A549 (cell line): Measurements from ENCODE around the gene BCL2L11. TPM values are rescaled to one million over a fixed set of nuclear protein-coding genes. Genes with fewer than 3 reads are reported as not detected.

ENCODE experiments used
- ATAC-seq, 2 experiments: fragments of 200-7000 bp in 1 of 2; fragments of >200 bp in 1 of 2; cut with Nextera tagmentation in 1 of 2; cut with Tn5 transposase in 1 of 2; 3 replicates each; pipeline versions ENCODE4 v1.8.0 to v1.9.1; 2018 to 2020; ENCODE audit warnings: mild to moderate bottlenecking in 1 of 2, moderate library complexity in 1 of 2
- CTCF ChIA-PET: fragments of 300-600 bp; sonication (Branson Sonifier 250); formaldehyde crosslinking; extraction: SDS; loops from one replicate; lab custom pipeline; 2021; ENCODE audit warnings: antibody characterized with exemption, inconsistent platforms; lab: Yijun Ruan, JAX
- POLR2A ChIA-PET: fragments of 350-600 bp; formaldehyde crosslinking; extraction: SDS; loops from one replicate; lab custom pipeline; 2021; ENCODE audit warnings: antibody characterized with exemption, inconsistent platforms; lab: Yijun Ruan, JAX
- DNase-seq, 2 experiments: peaks; one replicate each; pipeline versions ENCODE4 v3.0.0 to v3.0.0-alpha.2; 2011 to 2016; ENCODE audit warnings: low read depth in 1 of 2, low spot score in 1 of 2
- FAIRE-seq: peaks from 2 replicates; lab custom pipeline; 2011; peaks lifted over from hg19 to GRCh38; lab: Jason Lieb, UNC
- H3K27ac ChIP-seq, 2 experiments: fragments of >200 bp; sonication (Bioruptor Twin); formaldehyde crosslinking; 3 replicates each; pipeline ENCODE4 v1.5.1; 2016 to 2017
- H3K4me1 ChIP-seq: fragments of >200 bp; sonication (Bioruptor Twin); formaldehyde crosslinking; 3 replicates; pipeline ENCODE4 v1.6.1; 2016
- H3K4me2 ChIP-seq: fragments of >200 bp; sonication (Bioruptor Twin); formaldehyde crosslinking; 3 replicates; pipeline ENCODE4 v1.6.1; 2016
- H3K4me3 ChIP-seq: fragments of >200 bp; sonication (Bioruptor Twin); formaldehyde crosslinking; 3 replicates; pipeline ENCODE4 v1.5.1; 2016
- H3K9me3 ChIP-seq: fragments of >200 bp; sonication (Bioruptor Twin); formaldehyde crosslinking; 3 replicates; pipeline ENCODE4 v1.6.1; 2016
- BHLHE40 ChIP-seq: IDR thresholded peaks from 2 replicates; pipeline ENCODE4 v1.6.1; 2012; ENCODE audit warnings: low read depth, low read length, inconsistent platforms
- CEBPB ChIP-seq, 2 experiments: fragments of >200 bp in 1 of 2; sonication (Bioruptor Twin) in 1 of 2; formaldehyde crosslinking in 1 of 2; IDR thresholded peaks; 2 replicates each; pipeline ENCODE4 v1.6.1; 2012 to 2016
- CHD2 ChIP-seq: fragments of 150-350 bp; IDR thresholded peaks from 2 replicates; pipeline ENCODE4 v1.6.1; 2014; ENCODE audit warnings: low read length; ENCODE audit not compliant: partially characterized antibody
- CHD4 ChIP-seq: fragments of 200-600 bp; sonication (generic); IDR thresholded peaks from 2 replicates; pipeline ENCODE4 v1.6.1; 2016; ENCODE audit warnings: antibody characterized with exemption, mild to moderate bottlenecking, borderline replicate concordance
- EHF ChIP-seq: fragments of 250-450 bp; sonication (Bioruptor Pico); IDR thresholded peaks from 2 replicates; pipeline ENCODE4 v1.5.0; 2020; ENCODE audit warnings: mild to moderate bottlenecking
- FOSB ChIP-seq: fragments of 250-450 bp; sonication (Bioruptor Pico); IDR thresholded peaks from 2 replicates; pipeline ENCODE4 v1.5.0; 2020; ENCODE audit warnings: mild to moderate bottlenecking, moderate library complexity
- FOXS1 ChIP-seq: fragments of 250-450 bp; sonication (Bioruptor Pico); IDR thresholded peaks from 2 replicates; pipeline ENCODE4 v1.5.0; 2020; ENCODE audit warnings: mild to moderate bottlenecking, moderate library complexity
- HOXB5 ChIP-seq: fragments of 250-450 bp; sonication (Bioruptor Pico); IDR thresholded peaks from 2 replicates; pipeline ENCODE4 v1.5.0; 2020; ENCODE audit warnings: mild to moderate bottlenecking, moderate library complexity
- KDM5A ChIP-seq: fragments of 200-600 bp; sonication (generic); IDR thresholded peaks from 2 replicates; pipeline ENCODE4 v1.6.1; 2016; ENCODE audit warnings: antibody characterized with exemption, mild to moderate bottlenecking
- MAFK ChIP-seq: fragments of 450-650 bp; IDR thresholded peaks from 2 replicates; pipeline ENCODE4 v1.6.1; 2014; ENCODE audit not compliant: partially characterized antibody
- NFE2L2 ChIP-seq: fragments of 150-350 bp; conservative IDR thresholded peaks from 2 replicates; pipeline ENCODE4 v1.6.1; 2014; ENCODE audit warnings: low read length
- NPAS2 ChIP-seq: fragments of 250-450 bp; sonication (Bioruptor Pico); IDR thresholded peaks from 2 replicates; pipeline ENCODE4 v1.8.0; 2022; ENCODE audit warnings: mild to moderate bottlenecking, moderate library complexity, borderline replicate concordance
- PHF8 ChIP-seq: fragments of 200-600 bp; sonication (generic); IDR thresholded peaks from 2 replicates; pipeline ENCODE4 v1.6.1; 2016; ENCODE audit warnings: low read depth, mild to moderate bottlenecking, antibody characterized with exemption, moderate library complexity, borderline replicate concordance
- RAD21 ChIP-seq, 2 experiments: fragments of >200 bp in 1 of 2; sonication (Bioruptor Twin) in 1 of 2; formaldehyde crosslinking in 1 of 2; IDR thresholded peaks in 1 of 2; conservative IDR thresholded peaks in 1 of 2; 2 replicates in 1 of 2; 3 replicates in 1 of 2; pipeline ENCODE4 v1.6.1; 2012 to 2018; ENCODE audit warnings: inconsistent platforms in 1 of 2
- RARB ChIP-seq: fragments of 250-450 bp; sonication (Bioruptor Pico); IDR thresholded peaks from 2 replicates; pipeline ENCODE4 v1.8.0; 2021; ENCODE audit warnings: mild to moderate bottlenecking, moderate library complexity
- SMC3 ChIP-seq: fragments of >200 bp; sonication (Bioruptor Twin); formaldehyde crosslinking; IDR thresholded peaks from 3 replicates; pipeline ENCODE4 v1.6.1; 2018; ENCODE audit warnings: inconsistent platforms
- SREBF2 ChIP-seq: fragments of 450-650 bp; IDR thresholded peaks from 2 replicates; pipeline ENCODE4 v1.6.1; 2014; ENCODE audit warnings: mild to moderate bottlenecking, moderate library complexity
- TFCP2L1 ChIP-seq: fragments of 250-450 bp; sonication (Bioruptor Pico); IDR thresholded peaks from 2 replicates; pipeline ENCODE4 v1.5.0; 2021; ENCODE audit warnings: mild to moderate bottlenecking
- ZFP36 ChIP-seq: fragments of 450-650 bp; IDR thresholded peaks from 2 replicates; pipeline ENCODE4 v1.6.1; 2014; ENCODE audit warnings: borderline replicate concordance; ENCODE audit not compliant: partially characterized antibody
- ZNF302 ChIP-seq: fragments of 250-450 bp; sonication (Bioruptor Pico); IDR thresholded peaks from 2 replicates; pipeline ENCODE4 v1.9.0; 2021; ENCODE audit warnings: inconsistent platforms, mild to moderate bottlenecking, moderate library complexity
- WGBS: methylation state at CpG from one replicate; pipeline ENCODE4 v1.1.6; 2017; ENCODE audit errors: missing lambda C conversion rate; 5-methylcytosine and 5-hydroxymethylcytosine counted together
- polyA plus RNA-seq, 4 experiments: library from polyadenylated mRNA; depleted of rRNA in 3 of 4; stranded (reverse); fragments of >200 nt; fragmentation: RNase III in 1 of 4; extraction: RNeasy Plus Mini Kit Qiagen cat#74134 plus additional on column Dnase treatment in 1 of 4; gene quantifications; 2 replicates in 3 of 4; 3 replicates in 1 of 4; pipeline ENCODE4 v1.2.3, GENCODE V29; 2011 to 2017
- TF ChIP-seq, protein P1 (sequence below): IDR thresholded peaks from 2 replicates; pipeline ENCODE4 v1.6.1; 2012
- TF ChIP-seq, protein P2 (sequence below): fragments of 150-350 bp; IDR thresholded peaks from 2 replicates; pipeline ENCODE4 v1.6.1; 2014; ENCODE audit warnings: low read depth, mild to moderate bottlenecking, low read length
- TF ChIP-seq, protein P3 (sequence below): fragments of 250-450 bp; sonication (Bioruptor Pico); IDR thresholded peaks from 2 replicates; pipeline ENCODE4 v1.5.0; 2021; ENCODE audit warnings: mild to moderate bottlenecking, moderate library complexity, borderline replicate concordance

The BCL2L11 gene
- polyA plus RNA-seq, 2 of the 4 experiments (the other 2 are of a cell fraction) = 7.4 to 14.5 TPM

DNA sequence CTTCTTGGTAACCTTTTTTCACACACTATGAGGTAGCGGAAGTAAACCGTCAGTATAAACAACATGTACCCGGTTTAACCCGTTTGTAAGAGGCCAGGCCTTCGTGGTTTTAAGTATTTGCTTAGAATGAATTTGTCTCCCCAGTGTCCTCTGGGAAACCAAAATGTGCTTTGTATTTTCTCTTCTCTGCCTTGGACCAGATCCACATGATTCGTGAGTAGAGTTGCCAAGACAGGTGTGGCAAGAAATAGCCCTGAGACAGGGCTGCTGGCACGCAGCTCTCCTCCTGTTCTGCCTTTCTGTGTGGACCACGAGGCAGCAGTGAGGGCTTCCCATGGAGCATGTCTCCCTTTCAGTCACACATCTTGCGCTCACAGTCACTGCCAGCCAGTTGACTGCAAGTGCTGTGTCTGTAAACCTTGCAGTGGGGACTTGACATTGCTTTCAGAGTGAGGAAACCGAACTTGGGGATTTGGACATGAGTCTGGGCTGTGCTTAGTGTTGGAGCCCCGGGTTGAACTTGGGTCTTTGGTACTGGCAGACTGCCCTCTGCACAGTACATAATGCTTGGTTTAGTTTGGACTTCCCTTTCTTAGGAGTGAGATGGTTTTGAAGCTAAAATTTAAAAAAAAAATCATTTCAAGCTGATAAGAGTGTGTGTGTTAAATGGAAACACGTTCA is 19.1 kb downstream of the BCL2L11 start:
- DNase-seq = no peak
- POLR2A ChIA-PET = interaction anchor here (1.4 kb wide), 1 partner anchor 19 kb away, joined by 3 read pairs; the partner anchor contains the start of gene BCL2L11

DNA sequence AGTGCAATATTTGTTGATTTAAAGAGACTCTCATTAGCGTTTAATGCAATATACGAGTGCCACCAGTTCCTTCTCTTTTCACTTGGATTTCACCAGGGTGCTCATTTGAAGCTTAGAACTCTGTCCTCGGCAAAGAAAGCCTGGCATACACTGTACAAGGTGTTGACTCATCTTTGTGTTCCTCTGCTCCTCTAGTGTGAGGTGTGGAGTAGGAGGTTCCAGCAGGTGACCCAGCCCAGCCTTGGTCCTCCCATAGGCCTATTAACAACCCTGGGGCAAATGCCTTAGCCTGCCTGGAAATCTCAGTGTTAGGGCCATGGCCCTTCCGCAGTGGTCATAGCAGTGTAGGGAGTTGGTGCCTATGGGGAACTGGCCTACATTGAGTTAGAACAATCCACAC is 20.1 kb downstream of the BCL2L11 start:
- TF ChIP-seq NFE2L2 (no peak), PHF8 (no peak), CHD2 (no peak), ZFP36 (no peak), BHLHE40 (no peak)
- TF ChIP-seq, protein P1, sequence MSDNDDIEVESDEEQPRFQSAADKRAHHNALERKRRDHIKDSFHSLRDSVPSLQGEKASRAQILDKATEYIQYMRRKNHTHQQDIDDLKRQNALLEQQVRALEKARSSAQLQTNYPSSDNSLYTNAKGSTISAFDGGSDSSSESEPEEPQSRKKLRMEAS = no peak
- no peak overlapping the region for H3K4me2 ChIP-seq
- no peak overlapping the region for H3K4me3 ChIP-seq
- DNase-seq (no peak), ATAC-seq (no peak), FAIRE-seq (no peak)
- H3K27ac ChIP-seq = no peak overlapping the region
- 93% methylated on average over 4 of the region's 4 CpGs for WGBS
- ChIA-PET POLR2A (interaction anchor here (1.4 kb wide), 1 partner anchor 20 kb away, joined by 3 read pairs; the partner anchor contains the start of gene BCL2L11), CTCF (interaction anchor here (0.6 kb wide), 1 partner anchor 1489 kb away, joined by 3 read pairs; no protein-coding TSS in a partner anchor)
- H3K9me3 ChIP-seq = no peaks in the 10 kb centered on the region
- peaks cover 11% of the 10 kb centered on the region; the same call in 1 of the 3 replicates for H3K4me1 ChIP-seq

More for the DNA sequence above, 19.1 kb downstream of the BCL2L11 start:
- no peak for TF ChIP-seq NPAS2 (CRISPR knock-in tag)
- no peak for TF ChIP-seq EHF (CRISPR knock-in tag)
- no peak for TF ChIP-seq KDM5A
- TF ChIP-seq SMC3 = no peak
- TF ChIP-seq, protein P2, sequence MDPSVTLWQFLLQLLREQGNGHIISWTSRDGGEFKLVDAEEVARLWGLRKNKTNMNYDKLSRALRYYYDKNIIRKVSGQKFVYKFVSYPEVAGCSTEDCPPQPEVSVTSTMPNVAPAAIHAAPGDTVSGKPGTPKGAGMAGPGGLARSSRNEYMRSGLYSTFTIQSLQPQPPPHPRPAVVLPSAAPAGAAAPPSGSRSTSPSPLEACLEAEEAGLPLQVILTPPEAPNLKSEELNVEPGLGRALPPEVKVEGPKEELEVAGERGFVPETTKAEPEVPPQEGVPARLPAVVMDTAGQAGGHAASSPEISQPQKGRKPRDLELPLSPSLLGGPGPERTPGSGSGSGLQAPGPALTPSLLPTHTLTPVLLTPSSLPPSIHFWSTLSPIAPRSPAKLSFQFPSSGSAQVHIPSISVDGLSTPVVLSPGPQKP = no peak
- no peak for TF ChIP-seq RARB (CRISPR knock-in tag)
- TF ChIP-seq FOSB (CRISPR knock-in tag) = no peak
- no peak for TF ChIP-seq ZNF302
- TF ChIP-seq TFCP2L1 = no peak
- no peak for TF ChIP-seq CEBPB (IDR thresholded peaks at IDR 0.05)
- TF ChIP-seq HOXB5 (CRISPR knock-in tag) = no peak
- TF ChIP-seq FOXS1 (CRISPR knock-in tag) = no peak
- TF ChIP-seq CHD4 = no peak
- no peak for TF ChIP-seq RAD21 (conservative IDR thresholded peaks at IDR 0.05 in 1 of 2, IDR thresholded peaks at IDR 0.05 in 1 of 2)
- no peak for TF ChIP-seq SREBF2
- no peak for TF ChIP-seq MAFK
- TF ChIP-seq, protein P3, sequence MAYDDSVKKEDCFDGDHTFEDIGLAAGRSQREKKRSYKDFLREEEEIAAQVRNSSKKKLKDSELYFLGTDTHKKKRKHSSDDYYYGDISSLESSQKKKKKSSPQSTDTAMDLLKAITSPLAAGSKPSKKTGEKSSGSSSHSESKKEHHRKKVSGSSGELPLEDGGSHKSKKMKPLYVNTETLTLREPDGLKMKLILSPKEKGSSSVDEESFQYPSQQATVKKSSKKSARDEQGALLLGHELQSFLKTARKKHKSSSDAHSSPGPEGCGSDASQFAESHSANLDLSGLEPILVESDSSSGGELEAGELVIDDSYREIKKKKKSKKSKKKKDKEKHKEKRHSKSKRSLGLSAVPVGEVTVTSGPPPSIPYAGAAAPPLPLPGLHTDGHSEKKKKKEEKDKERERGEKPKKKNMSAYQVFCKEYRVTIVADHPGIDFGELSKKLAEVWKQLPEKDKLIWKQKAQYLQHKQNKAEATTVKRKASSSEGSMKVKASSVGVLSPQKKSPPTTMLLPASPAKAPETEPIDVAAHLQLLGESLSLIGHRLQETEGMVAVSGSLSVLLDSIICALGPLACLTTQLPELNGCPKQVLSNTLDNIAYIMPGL (CRISPR knock-in tag) = no peak
- TF ChIP-seq, all 56 proteins: peak for 0
- Histone ChIP-seq H3K27ac (peak overlapping the region in 1 of 2 experiments; percentile 31; a peak in 1 of 6 replicates), H3K4me3 (no peak overlapping the region), H3K4me1 (peaks cover 11% of the 10 kb centered on the region; the same call in 1 of the 3 replicates), H3K9me3 (no peaks in the 10 kb centered on the region), H3K4me2 (no peak overlapping the region)
- ATAC-seq (no peak; a peak in 1 of 6 replicates), FAIRE-seq (no peak)
- 70% methylated on average over 12 of the region's 12 CpGs for WGBS
- CTCF ChIA-PET = interaction anchor here (0.7 kb wide), 1 partner anchor 47 kb away, joined by 3 read pairs; no protein-coding TSS in a partner anchor
